Measurements from ENCODE around the gene CHCHD10. TPM values are rescaled to one million over a fixed set of nuclear protein-coding genes. Genes with fewer than 3 reads are reported as not detected.

CHCHD10 gene
- total RNA-seq, 1 experiment from 2014 or later, result 198 TPM

- ChIA-PET POLR2A (no interaction called here), CTCF (interaction anchor here (0.5 kb wide), 1 partner anchor 11 kb away, joined by 3 read pairs; no protein-coding TSS in a partner anchor)
- no peak for DNase-seq (ENCODE audit: low spot score)
- TF ChIP-seq ZNF671 (CRISPR knock-in tag; IDR thresholded peaks at IDR 0.05) (no peak), TCF7 (CRISPR knock-in tag; IDR thresholded peaks at IDR 0.05; ENCODE audit: low read depth) (no peak), ERG (CRISPR knock-in tag; IDR thresholded peaks at IDR 0.05) (no peak), FOXP4 (CRISPR knock-in tag; IDR thresholded peaks at IDR 0.05) (no peak), KAT7 (CRISPR knock-in tag; IDR thresholded peaks at IDR 0.05; ENCODE audit: borderline replicate concordance) (no peak), ZNF425 (CRISPR knock-in tag; conservative IDR thresholded peaks at IDR 0.05) (no peak), AFF4 (CRISPR knock-in tag; IDR thresholded peaks at IDR 0.05; ENCODE audit: borderline replicate concordance) (no peak), ZBTB21 (CRISPR knock-in tag; IDR thresholded peaks at IDR 0.05; ENCODE audit: borderline replicate concordance) (no peak), MLX (CRISPR knock-in tag; IDR thresholded peaks at IDR 0.05) (no peak)
- H3K36me3 Mint-ChIP-seq, result no peaks in the 10 kb centered on the region
- H3K9me3 Mint-ChIP-seq, result no peaks in the 10 kb centered on the region
- 0 out of 2 replicates have a peak, but pooled peaks cover 4% of the 10 kb centered on the region for H3K4me1 Mint-ChIP-seq
- no peak overlapping the region for H3K4me3 Mint-ChIP-seq
- H3K27me3 Mint-ChIP-seq (ENCODE audit: low read depth), result no peaks in the 10 kb centered on the region
- ATAC-seq, result no peak
- no peak overlapping the region for H3K27ac Mint-ChIP-seq
Observed at GRCh38 chr22:23722160-23722559, 45.6 kb downstream of the CHCHD10 start.

- no peak for ATAC-seq
- no peaks in the 10 kb centered on the region for H3K9me3 Mint-ChIP-seq
- no peaks in the 10 kb centered on the region for H3K27me3 Mint-ChIP-seq (ENCODE audit: low read depth)
- H3K36me3 Mint-ChIP-seq, result no peaks in the 10 kb centered on the region
- no peak overlapping the region for H3K4me3 Mint-ChIP-seq
- H3K4me1 Mint-ChIP-seq, result 0 out of 2 replicates have a peak, but pooled peaks cover 4% of the 10 kb centered on the region
- H3K27ac Mint-ChIP-seq, result no peak overlapping the region
- POLR2A ChIA-PET, result interaction anchor here (0.6 kb wide), 2 partner anchors 30 to 190 kb away, joined by 3 read pairs; partner anchors contain the start of gene ZNF70
- no peak for DNase-seq (ENCODE audit: low spot score)
- CTCF ChIA-PET, result no interaction called here
- TF ChIP-seq HMGXB4 (CRISPR knock-in tag; IDR thresholded peaks at IDR 0.05) (no peak), ZNF317 (CRISPR knock-in tag; IDR thresholded peaks at IDR 0.05; ENCODE audit: borderline replicate concordance, low read depth) (no peak), NFYB (CRISPR knock-in tag; conservative IDR thresholded peaks at IDR 0.05; ENCODE audit: low read depth) (no peak), ZNF121 (CRISPR knock-in tag; IDR thresholded peaks at IDR 0.05) (no peak), E2F1 (CRISPR knock-in tag; IDR thresholded peaks at IDR 0.05) (no peak), ZNF219 (CRISPR knock-in tag; IDR thresholded peaks at IDR 0.05; ENCODE audit: borderline replicate concordance) (no peak), EMX1 (CRISPR knock-in tag; IDR thresholded peaks at IDR 0.05) (no peak), NR2C2 (CRISPR knock-in tag; IDR thresholded peaks at IDR 0.05) (no peak), MAX (CRISPR knock-in tag; IDR thresholded peaks at IDR 0.05) (no peak), SMAD3 (CRISPR knock-in tag; IDR thresholded peaks at IDR 0.05; ENCODE audit: borderline replicate concordance) (no peak), HMGA2 (CRISPR knock-in tag; IDR thresholded peaks at IDR 0.05) (no peak), JUN (CRISPR knock-in tag; IDR thresholded peaks at IDR 0.05) (no peak)
Observed at GRCh38 chr22:23720855-23721254, 46.9 kb downstream of the CHCHD10 start.
